Measurements from ENCODE around the gene SVEP1.

GRCh38 chr9:110408598-110408997, 170.9 kb downstream of the SVEP1 start:
- TF ChIP-seq POLR2AphosphoS5 (IDR thresholded peaks at IDR 0.05; ENCODE audit: low read depth, low read length) (no peak), POLR2A (IDR thresholded peaks at IDR 0.05; ENCODE audit: low read depth, low read length) (no peak), PAX5 (IDR thresholded peaks at IDR 0.05; ENCODE audit: insufficient read depth, low read length, severe bottlenecking) (no peak)

All from GM12891 (cell line).